Right renal pelvis (tissue), 4 donors: ENCODE results near the gene MRGPRF. TPM values are rescaled to one million over a fixed set of nuclear protein-coding genes. Genes with fewer than 3 reads are reported as not detected.

Experiments
- polyA plus RNA-seq, 4 donors: library from polyadenylated mRNA; unstranded; fragments of 120-200 nt; gene quantifications; one replicate each; pipeline ENCODE4 v1.2.1, GENCODE V29; 2013; ENCODE audit not compliant: insufficient read length in 4 of 4

MRGPRF gene
- polyA plus RNA-seq, 4 donors = 26.0 to 32.4 (median 26.5) TPM

Other genes starting within 250 kb of the MRGPRF start
- gene CPT1A, start 171.3 kb downstream of the MRGPRF start, polyA plus RNA-seq = 10 to 100 TPM; 31.6 to 37.1 (median 35.4) TPM
- gene MRPL21, start 109.4 kb downstream of the MRGPRF start, polyA plus RNA-seq = 10 to 100 TPM; 68.3 to 90.7 (median 73.2) TPM
- 10 to 100 TPM; 15.2 to 22.5 (median 16.3) TPM for gene IGHMBP2, start 109.4 kb downstream of the MRGPRF start, polyA plus RNA-seq
- gene MRGPRD, start 32.3 kb downstream of the MRGPRF start, polyA plus RNA-seq = not detected
- gene TPCN2, start 35.7 kb upstream of the MRGPRF start, polyA plus RNA-seq = 10 to 100 TPM; 13.8 to 17.1 (median 16.1) TPM
- 1 to 10 TPM in 1 of 4 donors, under 1 TPM in 3; 0.35 to 1.1 (median 0.47) TPM for gene SMIM38, start 142.7 kb upstream of the MRGPRF start, polyA plus RNA-seq